ENCODE results near the gene FUNDC1. TPM values are rescaled to one million over a fixed set of nuclear protein-coding genes. Genes with fewer than 3 reads are reported as not detected.

Gene FUNDC1
- total and polyA plus RNA-seq, 4 donors: 3.1 to 6.2 (median 4.7) TPM

- DNase-seq (ENCODE audit: low spot score): no peak
- TF ChIP-seq EGR1 (IDR thresholded peaks at IDR 0.05; ENCODE audit: low read depth in 2 of 2) (no peak), RAD21 (IDR thresholded peaks at IDR 0.05) (no peak), RXRA (IDR thresholded peaks at IDR 0.05) (no peak), HNF4A (conservative IDR thresholded peaks at IDR 0.05) (no peak), MAX (IDR thresholded peaks at IDR 0.05) (no peak), HNF4G (IDR thresholded peaks at IDR 0.05) (no peak), JUND (IDR thresholded peaks at IDR 0.05) (no peak), TAF1 (conservative IDR thresholded peaks at IDR 0.05) (no peak), FOXA1 (IDR thresholded peaks at IDR 0.05) (no peak), NR2F2 (IDR thresholded peaks at IDR 0.05) (no peak), YY1 (IDR thresholded peaks at IDR 0.05) (no peak), ATF3 (IDR thresholded peaks at IDR 0.05) (no peak), GABPA (IDR thresholded peaks at IDR 0.05 in 1 of 2, conservative IDR thresholded peaks at IDR 0.05 in 1 of 2) (no peak)
- H3K4me3 ChIP-seq (ENCODE audit: low read depth in 1 of 3, low read length in 3 of 3): no peak overlapping the region
- H3K27ac ChIP-seq (ENCODE audit: low read depth in 1 of 2, low read length in 2 of 2): no peak overlapping the region
- no peak overlapping the region for H3K9ac ChIP-seq (ENCODE audit: low read depth in 1 of 2, low read length in 2 of 2)
- no peaks in the 10 kb centered on the region for H3K4me1 ChIP-seq (ENCODE audit: control insufficient read depth in 4 of 4, insufficient read depth in 4 of 4, low read length in 3 of 4)
- H3K9me3 ChIP-seq (ENCODE audit: control insufficient read depth in 4 of 4, low read length in 3 of 4): no peaks in the 10 kb centered on the region
- H3K27me3 ChIP-seq (ENCODE audit: control insufficient read depth in 4 of 4, insufficient read depth in 4 of 4, low read length in 3 of 4): no peaks in the 10 kb centered on the region
- 62% methylated on average over 3 of the region's 3 CpGs for WGBS
- H3K36me3 ChIP-seq (ENCODE audit: control insufficient read depth in 4 of 4, insufficient read depth in 3 of 4, low read depth in 1 of 4, low read length in 3 of 4): no peaks in the 10 kb centered on the region
Observed at GRCh38 chrX:44514272-44514671, 28.4 kb downstream of the FUNDC1 start.

GRCh38 chrX:44507292-44507691, 35.4 kb downstream of the FUNDC1 start:
- 95% methylated on average over 2 of the region's 2 CpGs for WGBS
- no peak for TF ChIP-seq REST (IDR thresholded peaks at IDR 0.05)
- no peaks in the 10 kb centered on the region for H3K27me3 ChIP-seq (ENCODE audit: control insufficient read depth in 4 of 4, insufficient read depth in 4 of 4, low read length in 3 of 4)
- no peaks in the 10 kb centered on the region for H3K9me3 ChIP-seq (ENCODE audit: control insufficient read depth in 4 of 4, low read length in 3 of 4)
- no peak for DNase-seq (ENCODE audit: low spot score)
- no peak overlapping the region for H3K9ac ChIP-seq (ENCODE audit: low read depth in 1 of 2, low read length in 2 of 2)
- peaks cover 0 to 1% (median 0%) of the 10 kb centered on the region in 4 donors for H3K4me1 ChIP-seq (ENCODE audit: control insufficient read depth in 4 of 4, insufficient read depth in 4 of 4, low read length in 3 of 4)
- no peak overlapping the region for H3K27ac ChIP-seq (ENCODE audit: low read depth in 1 of 2, low read length in 2 of 2)
- H3K36me3 ChIP-seq (ENCODE audit: control insufficient read depth in 4 of 4, insufficient read depth in 3 of 4, low read depth in 1 of 4, low read length in 3 of 4): no peaks in the 10 kb centered on the region
- H3K4me3 ChIP-seq (ENCODE audit: low read depth in 1 of 3, low read length in 3 of 3): no peak overlapping the region

- H3K9ac ChIP-seq (ENCODE audit: low read depth in 1 of 2, low read length in 2 of 2): no peak overlapping the region
- no peaks in the 10 kb centered on the region for H3K36me3 ChIP-seq (ENCODE audit: control insufficient read depth in 4 of 4, insufficient read depth in 3 of 4, low read depth in 1 of 4, low read length in 3 of 4)
- DNase-seq (ENCODE audit: low spot score): no peak
- H3K27me3 ChIP-seq (ENCODE audit: control insufficient read depth in 4 of 4, insufficient read depth in 4 of 4, low read length in 3 of 4): no peaks in the 10 kb centered on the region
- no peak overlapping the region for H3K4me3 ChIP-seq (ENCODE audit: low read depth in 1 of 3, low read length in 3 of 3)
- WGBS: 83% methylated on average over 2 of the region's 2 CpGs
- H3K27ac ChIP-seq (ENCODE audit: low read depth in 1 of 2, low read length in 2 of 2): no peak overlapping the region
- H3K9me3 ChIP-seq (ENCODE audit: control insufficient read depth in 4 of 4, low read length in 3 of 4): no peaks in the 10 kb centered on the region
- peaks cover 0 to 1% (median 0%) of the 10 kb centered on the region in 4 donors for H3K4me1 ChIP-seq (ENCODE audit: control insufficient read depth in 4 of 4, insufficient read depth in 4 of 4, low read length in 3 of 4)
- TF ChIP-seq MAX (IDR thresholded peaks at IDR 0.05): no peak
- no peak for TF ChIP-seq REST (IDR thresholded peaks at IDR 0.05)
- no peak for TF ChIP-seq TAF1 (conservative IDR thresholded peaks at IDR 0.05)
- TF ChIP-seq JUND (IDR thresholded peaks at IDR 0.05): no peak
- no peak for TF ChIP-seq FOXA2 (IDR thresholded peaks at IDR 0.05)
Observed at GRCh38 chrX:44506678-44507077, 36.0 kb downstream of the FUNDC1 start.

Data from liver (tissue), 9 donors.